SK-N-MC (cell line): ENCODE measurements around the gene LRBA.
A peak's percentile ranks its signal among the peaks of the same experiment; 100 is the strongest.

Experiments
- DNase-seq: peaks from one replicate; pipeline ENCODE4 v3.0.0-alpha.2; 2011; ENCODE audit warnings: low read depth, low spot score
- H3K27ac ChIP-seq: fragments of 200-600 bp; sonication (generic); 2 replicates; pipeline ENCODE4 v1.5.1; 2016; ENCODE audit warnings: mixed run types
- H3K36me3 ChIP-seq: fragments of 200-600 bp; sonication (generic); 2 replicates; pipeline ENCODE4 v1.6.1; 2017; ENCODE audit warnings: antibody characterized with exemption, low read length, mixed read lengths; ENCODE audit not compliant: insufficient read depth
- H3K4me3 ChIP-seq: fragments of 200-600 bp; sonication (generic); 2 replicates; pipeline ENCODE4 v1.5.1; 2016
- H3K9ac ChIP-seq: fragments of 200-600 bp; sonication (generic); 2 replicates; pipeline ENCODE4 v1.8.0; 2017; ENCODE audit warnings: mixed run types, mixed read lengths; ENCODE audit not compliant: insufficient read length
- H3K9me3 ChIP-seq: fragments of 200-600 bp; sonication (generic); 2 replicates; pipeline ENCODE4 v1.6.1; 2017; ENCODE audit warnings: low read depth, mild to moderate bottlenecking, antibody characterized with exemption, low read length, moderate library complexity, mixed read lengths
- EZH2 ChIP-seq: fragments of 200-600 bp; sonication (generic); IDR thresholded peaks from one replicate; pipeline ENCODE4 v1.6.1; 2017; ENCODE audit warnings: antibody characterized with exemption
- FOXP2 ChIP-seq: optimal IDR thresholded peaks from 2 replicates; pipeline ENCODE3; 2011; ENCODE audit warnings: mild to moderate bottlenecking, moderate library complexity; ENCODE audit not compliant: insufficient read depth; ENCODE audit errors: extremely low read length, control extremely low read depth
- POLR2AphosphoS5 ChIP-seq: IDR thresholded peaks from 2 replicates; pipeline ENCODE4 v1.6.1; 2012; ENCODE audit warnings: mild to moderate bottlenecking, low read depth, low read length, borderline replicate concordance

LRBA gene

DNA sequence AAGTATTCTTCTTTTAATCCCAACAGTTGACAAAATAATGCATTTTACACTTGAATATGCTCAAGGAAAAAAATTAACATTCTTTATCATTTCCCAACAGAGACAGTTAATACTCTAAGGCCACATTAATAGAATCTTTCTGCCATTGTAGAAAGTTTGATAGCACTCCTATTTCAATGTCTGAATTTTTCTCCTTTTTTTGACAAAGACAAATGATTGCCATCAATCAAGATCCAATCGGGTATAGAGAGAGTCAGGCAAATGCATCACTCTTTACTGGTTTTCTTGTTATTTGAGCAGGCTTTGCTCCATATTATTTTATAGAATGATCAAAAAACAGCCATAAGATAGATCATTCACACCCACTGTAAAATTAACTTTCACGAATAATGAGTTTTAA, 387.0 kb downstream of the LRBA start:
- Histone ChIP-seq H3K36me3 (no peaks in the 10 kb centered on the region), H3K4me3 (no peak overlapping the region), H3K9me3 (no peaks in the 10 kb centered on the region), H3K9ac (no peak overlapping the region), H3K27ac (no peak overlapping the region)
- DNase-seq: no peak
- TF ChIP-seq EZH2 (no peak), POLR2AphosphoS5 (no peak), FOXP2 (no peak)

DNA sequence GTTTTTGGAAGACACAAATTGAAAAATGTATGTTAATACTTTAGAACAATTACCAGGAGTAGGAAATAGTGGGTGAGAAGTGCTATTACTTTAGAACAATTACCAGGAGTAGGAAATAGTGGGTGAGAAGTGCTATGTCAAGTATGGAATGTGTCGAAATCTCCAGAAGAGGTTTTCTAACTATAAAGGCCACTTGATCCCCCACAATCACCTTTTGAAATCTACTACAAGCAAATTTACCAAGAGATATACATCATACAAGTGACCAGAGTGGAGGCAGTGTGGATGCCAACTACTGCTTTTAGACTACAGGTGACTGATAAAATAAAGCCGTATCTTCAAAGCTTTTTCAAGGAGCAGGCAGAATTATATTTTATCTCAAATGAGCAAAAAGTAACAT, 390.1 kb downstream of the LRBA start:
- Histone ChIP-seq H3K9ac (no peak overlapping the region), H3K27ac (no peak overlapping the region), H3K36me3 (no peaks in the 10 kb centered on the region), H3K4me3 (no peak overlapping the region), H3K9me3 (no peaks in the 10 kb centered on the region)
- no peak for TF ChIP-seq EZH2
- no peak for TF ChIP-seq FOXP2
- no peak for TF ChIP-seq POLR2AphosphoS5
- no peak for DNase-seq

DNA sequence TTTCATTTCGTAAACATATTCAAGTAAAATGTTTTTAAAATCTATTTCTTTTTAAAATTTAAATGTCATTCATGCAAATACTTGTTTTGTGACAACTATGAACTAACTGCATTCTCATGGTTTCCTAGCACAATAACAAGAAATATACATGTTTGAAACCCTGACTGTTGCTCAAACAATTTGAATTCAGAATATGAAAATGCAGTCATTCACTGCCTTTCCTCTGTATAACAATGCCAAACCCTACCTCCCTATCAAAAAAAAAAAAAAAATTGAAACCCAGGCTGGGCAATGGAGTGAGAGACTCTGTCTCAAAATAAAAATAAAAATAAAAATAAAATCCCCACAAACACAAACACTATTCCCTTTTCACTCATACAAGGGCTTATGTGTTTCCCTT, 391.0 kb downstream of the LRBA start:
- H3K9ac ChIP-seq: no peak overlapping the region
- no peak overlapping the region for H3K4me3 ChIP-seq
- TF ChIP-seq EZH2: no peak
- no peak for TF ChIP-seq FOXP2
- no peak for TF ChIP-seq POLR2AphosphoS5
- no peaks in the 10 kb centered on the region for H3K36me3 ChIP-seq
- DNase-seq: no peak
- no peaks in the 10 kb centered on the region for H3K9me3 ChIP-seq
- H3K27ac ChIP-seq: no peak overlapping the region

DNA sequence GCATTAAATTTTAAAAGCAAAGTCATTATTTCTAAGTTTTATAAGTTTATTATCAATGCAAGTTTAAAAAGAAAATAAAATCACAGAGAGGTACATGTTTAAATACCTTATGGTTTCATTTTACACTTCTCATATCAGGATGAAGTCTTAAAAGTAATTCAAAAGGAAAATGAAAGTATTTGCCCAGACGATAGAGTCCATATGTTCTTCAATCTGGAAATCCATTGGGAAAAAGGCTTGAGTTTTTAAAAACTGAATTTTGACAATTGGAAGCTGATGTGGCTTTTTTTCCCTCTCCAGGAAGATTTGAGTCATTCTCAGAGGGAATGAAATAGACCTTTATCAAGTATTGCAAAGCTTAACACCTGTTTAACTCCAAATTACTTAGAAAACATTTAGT, 396.0 kb downstream of the LRBA start:
- TF ChIP-seq POLR2AphosphoS5 (no peak), FOXP2 (no peak), EZH2 (no peak)
- DNase-seq: no peak
- Histone ChIP-seq H3K9ac (peak overlapping the region; percentile 32), H3K4me3 (no peak overlapping the region), H3K27ac (no peak overlapping the region), H3K9me3 (no peaks in the 10 kb centered on the region), H3K36me3 (no peaks in the 10 kb centered on the region)

DNA sequence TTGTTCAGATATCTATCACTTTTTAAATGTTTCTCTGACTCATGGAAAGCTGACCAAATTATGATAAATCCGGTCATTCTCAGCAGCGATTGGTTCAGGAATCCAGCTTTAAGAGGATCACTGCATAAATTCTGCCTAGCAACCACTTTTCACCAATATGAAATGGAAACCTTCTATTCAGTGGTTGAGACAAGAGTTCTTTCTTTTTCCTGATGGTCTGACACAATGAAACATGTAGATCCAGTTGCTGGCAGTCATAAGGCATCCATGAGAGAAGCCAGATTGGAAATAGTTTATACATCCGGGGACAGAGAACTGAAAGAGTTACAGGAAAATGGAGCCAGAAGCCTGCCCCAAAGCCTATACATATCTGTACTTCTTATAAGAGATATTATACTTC, 406.0 kb downstream of the LRBA start:
- DNase-seq: no peak
- H3K4me3 ChIP-seq: no peak overlapping the region
- H3K9ac ChIP-seq: no peak overlapping the region
- H3K9me3 ChIP-seq: no peaks in the 10 kb centered on the region
- TF ChIP-seq EZH2 (no peak), FOXP2 (no peak), POLR2AphosphoS5 (no peak)
- no peaks in the 10 kb centered on the region for H3K36me3 ChIP-seq
- H3K27ac ChIP-seq: no peak overlapping the region

DNA sequence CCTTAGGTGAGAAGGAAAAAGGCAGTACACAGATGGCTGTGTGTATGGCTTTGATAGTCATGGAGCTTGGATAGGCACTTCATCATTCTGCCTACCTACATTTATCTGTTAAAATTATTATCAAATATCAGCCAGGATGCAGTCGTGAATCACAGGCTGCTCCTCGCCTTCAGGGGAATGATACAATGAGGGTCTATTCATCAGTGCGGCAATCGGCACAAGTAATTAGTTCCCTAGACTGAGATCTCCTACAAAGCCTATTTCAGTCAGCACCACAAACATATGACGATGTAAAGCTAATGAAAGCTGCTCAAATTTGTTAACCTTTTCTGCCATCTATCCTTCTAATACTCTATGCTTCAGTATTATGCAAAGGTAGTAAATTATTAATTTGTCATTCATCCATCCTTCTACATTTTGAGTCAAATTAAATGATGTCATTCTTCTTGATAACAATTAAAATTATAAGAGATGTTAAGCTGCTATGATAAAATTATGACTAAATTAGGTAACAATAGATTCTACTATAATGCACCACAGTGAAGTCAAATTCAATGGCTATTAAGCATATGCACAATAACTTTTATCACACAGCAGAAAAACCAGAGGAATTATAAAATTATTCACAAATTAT, 414.2 kb downstream of the LRBA start:
- H3K27ac ChIP-seq: no peak overlapping the region
- DNase-seq: no peak
- H3K9me3 ChIP-seq: no peaks in the 10 kb centered on the region
- H3K36me3 ChIP-seq: no peaks in the 10 kb centered on the region
- TF ChIP-seq POLR2AphosphoS5 (no peak), EZH2 (no peak), FOXP2 (no peak)
- no peak overlapping the region for H3K4me3 ChIP-seq
- H3K9ac ChIP-seq: no peak overlapping the region

DNA sequence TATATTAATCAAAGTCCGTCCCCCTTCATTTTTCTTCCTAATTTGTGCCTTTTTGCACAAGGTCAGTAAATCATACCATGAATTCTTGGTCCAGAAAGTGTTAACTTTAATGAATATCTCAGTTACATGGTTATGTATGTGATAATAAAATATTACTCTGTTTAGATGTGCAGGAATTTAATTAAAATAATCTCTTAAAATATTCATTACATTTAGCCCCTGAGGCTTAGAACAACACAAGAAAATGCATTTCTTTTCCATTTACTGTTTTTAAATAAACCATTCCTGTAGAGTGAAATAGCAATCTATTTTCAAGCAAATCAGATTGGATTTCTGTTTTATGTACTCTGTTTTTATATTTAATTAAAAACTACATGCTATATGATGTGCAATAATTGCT, 415.5 kb downstream of the LRBA start:
- Histone ChIP-seq H3K36me3 (no peaks in the 10 kb centered on the region), H3K27ac (peak overlapping the region; percentile 98), H3K9me3 (no peaks in the 10 kb centered on the region), H3K9ac (peak overlapping the region; percentile 37), H3K4me3 (peak overlapping the region; percentile 76)
- DNase-seq: no peak
- TF ChIP-seq FOXP2: no peak
- no peak for TF ChIP-seq POLR2AphosphoS5
- TF ChIP-seq EZH2: no peak

DNA sequence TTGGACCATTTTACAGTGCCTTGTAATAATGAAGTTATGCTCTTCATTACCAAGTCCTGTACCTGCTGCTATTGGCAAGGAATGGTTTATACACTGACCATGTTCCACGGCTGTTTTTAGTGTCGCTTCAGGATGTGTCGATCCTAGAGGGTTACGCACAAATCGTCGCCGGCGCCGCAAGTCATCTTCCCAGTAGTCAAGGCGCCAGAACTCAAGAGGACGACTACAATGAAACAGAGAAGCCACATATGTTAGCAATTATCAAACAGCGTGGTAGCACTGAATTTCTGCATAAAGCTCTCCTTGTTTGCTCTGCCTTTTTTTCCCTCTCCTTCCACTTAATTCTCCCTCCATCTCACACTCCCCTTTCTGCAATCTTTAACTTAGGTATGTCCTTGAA, 416.2 kb downstream of the LRBA start:
- TF ChIP-seq POLR2AphosphoS5 (peak; percentile 67; the same call in 1 of the 2 replicates), FOXP2 (peak; percentile 85), EZH2 (no peak)
- Histone ChIP-seq H3K27ac (peak overlapping the region; percentile 98), H3K9ac (peak overlapping the region; percentile 70), H3K4me3 (peak overlapping the region; percentile 76), H3K9me3 (no peaks in the 10 kb centered on the region), H3K36me3 (no peaks in the 10 kb centered on the region)
- peak; percentile 96 for DNase-seq

DNA sequence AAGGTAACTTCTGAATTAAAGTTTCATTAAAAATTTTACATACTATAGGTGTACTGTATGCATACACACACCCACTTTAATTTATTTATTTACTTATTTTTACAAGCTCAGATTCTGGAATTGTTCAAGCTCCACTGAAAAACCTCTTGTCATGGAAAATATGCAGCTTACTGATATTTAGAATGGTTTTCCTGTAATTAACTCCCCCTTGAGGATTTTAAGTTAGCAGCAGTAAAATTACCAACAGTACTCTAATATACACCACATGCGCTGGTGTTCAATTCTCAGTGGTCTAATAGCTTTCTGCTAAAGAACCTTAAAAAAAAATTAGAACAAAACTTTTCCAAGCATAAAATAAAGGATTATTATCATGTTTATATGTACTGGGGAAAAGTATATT, 421.1 kb downstream of the LRBA start:
- peak; percentile 79 for DNase-seq
- TF ChIP-seq POLR2AphosphoS5 (no peak), FOXP2 (peak; percentile 36)
- H3K9ac ChIP-seq: no peak overlapping the region
- no peaks in the 10 kb centered on the region for H3K9me3 ChIP-seq
- peak overlapping the region; percentile 98 for H3K27ac ChIP-seq
- no peaks in the 10 kb centered on the region for H3K36me3 ChIP-seq
- peak overlapping the region; percentile 69 for H3K4me3 ChIP-seq
